ENCODE results near the gene HNRNPLL. TPM values are rescaled to one million over a fixed set of nuclear protein-coding genes. Genes with fewer than 3 reads are reported as not detected.

The HNRNPLL gene
- total RNA-seq, 4 donors from 2014 or later: 20.5 to 37.9 (median 26.8) TPM

DNA sequence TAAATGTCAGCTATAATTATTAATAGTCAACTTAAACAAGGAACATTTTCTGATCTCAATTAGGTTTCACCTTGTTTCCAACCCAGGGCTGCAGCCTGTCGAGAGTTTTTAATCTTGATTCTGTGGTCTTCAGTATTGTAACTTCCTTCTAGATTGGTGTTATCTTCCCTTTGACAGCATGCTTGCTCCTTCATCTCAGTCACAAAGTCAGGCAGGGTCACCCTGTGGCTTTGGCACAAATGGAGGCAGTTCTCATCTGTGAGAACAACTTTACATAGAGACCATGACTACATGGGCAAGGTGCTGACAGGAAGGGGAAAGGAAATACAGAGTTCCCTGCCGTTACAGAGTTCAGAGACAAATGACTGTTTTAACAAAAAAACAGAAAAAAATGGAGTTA, 50.5 kb downstream of the HNRNPLL start:
- intact Hi-C loops (cut with DNase I; ENCODE audit: low total_unique reads): no loop called here
- DNase-seq (ENCODE audit: low spot score in 2 of 2): no peak
- H3K4me3 ChIP-seq (ENCODE audit: low read depth, poor library complexity, severe bottlenecking): no peak overlapping the region
- 57 to 76% methylated on average over 2 of the region's 2 CpGs for WGBS, 2 donors
- TF ChIP-seq CTCF (IDR thresholded peaks at IDR 0.05) (no peak), POLR2A (IDR thresholded peaks at IDR 0.05) (no peak)

DNA sequence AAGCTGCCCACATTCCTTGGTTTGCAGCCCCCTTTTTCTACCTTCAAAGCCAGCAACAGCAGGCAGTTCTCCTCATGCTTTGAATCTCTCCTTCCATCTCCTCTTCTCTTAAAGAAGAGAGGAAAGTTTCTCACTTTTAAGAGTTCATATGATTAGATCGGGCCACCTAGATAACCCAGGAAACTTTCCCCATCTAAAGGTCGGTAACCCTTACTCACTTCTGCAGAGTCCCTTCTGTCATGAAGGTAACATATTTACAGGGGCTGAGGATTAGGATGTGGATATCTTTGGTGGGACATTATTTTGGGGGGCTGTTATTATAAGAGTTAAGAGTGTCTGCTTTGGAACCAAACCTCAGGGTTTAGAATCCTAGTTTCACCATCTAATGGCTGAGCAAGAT, 51.0 kb downstream of the HNRNPLL start:
- intact Hi-C loops (cut with DNase I; ENCODE audit: low total_unique reads): no loop called here
- WGBS, 2 donors: 86 to 93% methylated on average over 2 of the region's 2 CpGs
- no peak for TF ChIP-seq CTCF (IDR thresholded peaks at IDR 0.05)
- no peak for TF ChIP-seq POLR2A (IDR thresholded peaks at IDR 0.05)
- no peak for DNase-seq (ENCODE audit: low spot score in 2 of 2)
- H3K4me3 ChIP-seq (ENCODE audit: low read depth, poor library complexity, severe bottlenecking): no peak overlapping the region

DNA sequence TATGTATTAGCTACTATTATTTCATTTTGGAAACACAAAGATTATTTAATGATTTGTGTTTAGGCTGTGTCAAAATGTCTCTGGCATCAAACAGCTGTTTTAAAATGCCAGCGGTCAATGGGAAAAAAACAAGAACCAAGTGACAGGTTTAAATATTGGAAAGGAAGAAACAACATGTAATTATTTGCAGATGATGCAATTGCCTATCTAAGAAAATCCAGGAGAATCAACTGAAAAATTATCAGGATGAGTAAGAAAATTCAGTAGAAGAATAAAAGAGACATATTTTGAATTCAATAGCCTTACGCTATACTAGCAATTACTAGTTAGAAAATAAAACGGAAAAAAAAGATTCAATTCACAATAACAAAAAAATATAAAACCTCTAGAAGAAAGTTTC, 51.6 kb downstream of the HNRNPLL start:
- intact Hi-C loops (cut with DNase I; ENCODE audit: low total_unique reads): no loop called here
- WGBS, 2 donors: 91 to 93% methylated on average over 3 of the region's 3 CpGs
- TF ChIP-seq POLR2A (IDR thresholded peaks at IDR 0.05) (no peak), CTCF (IDR thresholded peaks at IDR 0.05) (no peak)
- H3K4me3 ChIP-seq (ENCODE audit: low read depth, poor library complexity, severe bottlenecking): no peak overlapping the region
- no peak for DNase-seq (ENCODE audit: low spot score in 2 of 2)

DNA sequence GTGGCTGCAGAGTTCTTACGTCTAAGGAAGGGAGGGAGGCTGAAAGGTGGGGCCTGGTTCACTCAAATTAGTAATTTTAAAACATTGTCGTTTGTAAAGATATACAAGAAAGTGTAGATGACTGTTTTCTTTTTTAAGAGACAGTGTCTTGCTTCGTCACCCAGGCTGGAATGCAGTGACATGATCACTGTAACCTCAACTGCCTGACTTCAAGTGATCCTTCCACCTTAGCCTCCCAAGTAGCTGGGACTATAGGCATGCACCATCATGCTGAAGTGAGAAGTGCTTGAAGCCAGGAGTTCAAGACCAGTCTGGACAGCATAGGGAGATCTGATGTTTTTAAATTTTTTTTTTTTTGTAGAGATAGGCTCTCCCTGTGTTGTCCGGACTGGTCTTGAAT, 52.9 kb downstream of the HNRNPLL start:
- intact Hi-C loops (cut with DNase I; ENCODE audit: low total_unique reads): no loop called here
- no peak for DNase-seq (ENCODE audit: low spot score in 2 of 2)
- TF ChIP-seq POLR2A (IDR thresholded peaks at IDR 0.05) (no peak), CTCF (IDR thresholded peaks at IDR 0.05) (no peak)
- 71 to 75% methylated on average over 4 of the region's 4 CpGs for WGBS, 2 donors
- H3K4me3 ChIP-seq (ENCODE audit: low read depth, poor library complexity, severe bottlenecking): no peak overlapping the region

DNA sequence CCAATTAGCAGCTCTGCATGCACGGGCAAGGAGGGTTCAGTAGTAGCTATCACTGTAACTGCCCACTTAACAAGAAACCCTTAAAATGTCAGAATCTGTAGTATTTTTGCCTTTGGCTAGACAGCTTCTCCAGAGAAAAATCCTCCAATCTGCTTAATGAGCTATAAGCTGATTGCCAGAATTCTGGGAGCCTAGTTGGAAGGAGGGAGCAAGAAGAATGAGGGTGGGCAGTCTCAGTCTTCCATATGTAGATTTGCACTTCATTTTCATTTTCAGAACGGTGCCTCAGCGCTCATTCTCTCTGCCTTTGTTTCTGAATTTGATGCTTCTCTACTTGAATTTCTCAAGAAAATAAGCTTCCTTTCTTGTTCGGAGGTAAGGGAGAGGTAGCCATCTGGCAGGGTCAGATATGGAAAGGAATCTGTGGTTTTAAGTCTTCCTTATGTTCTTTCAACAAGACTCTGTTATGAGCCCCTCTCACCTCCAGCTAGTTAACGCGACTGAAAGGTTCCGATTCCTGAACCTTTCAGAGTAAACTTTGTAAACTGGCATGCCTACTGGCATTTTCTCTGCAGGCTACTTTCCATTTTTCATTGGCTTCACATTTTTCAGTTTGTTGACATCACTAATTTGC, 53.5 kb downstream of the HNRNPLL start:
- DNase-seq (ENCODE audit: low spot score in 2 of 2): no peak
- no peak overlapping the region for H3K4me3 ChIP-seq (ENCODE audit: low read depth, poor library complexity, severe bottlenecking)
- intact Hi-C loops (cut with DNase I; ENCODE audit: low total_unique reads): no loop called here
- 49 to 56% methylated on average over 7 of the region's 7 CpGs for WGBS, 2 donors
- TF ChIP-seq POLR2A (IDR thresholded peaks at IDR 0.05): no peak
- TF ChIP-seq CTCF (IDR thresholded peaks at IDR 0.05): no peak

- DNase-seq (ENCODE audit: low spot score in 2 of 2): no peak
- 74 to 94% methylated on average over 1 of the region's 1 CpG for WGBS, 2 donors
- H3K4me3 ChIP-seq (ENCODE audit: low read depth, poor library complexity, severe bottlenecking): no peak overlapping the region
- intact Hi-C loops (cut with DNase I; ENCODE audit: low total_unique reads): no loop called here
- TF ChIP-seq POLR2A (IDR thresholded peaks at IDR 0.05) (no peak), CTCF (IDR thresholded peaks at IDR 0.05) (no peak)
Measured at GRCh38 chr2:38547791-38548190, 54.9 kb downstream of the HNRNPLL start.
